ENCODE results near the gene GLDC.
"Not testable (repeated sequence)": the region's sequence is repeated elsewhere in the genome, so short reads cannot be mapped to it uniquely, and the experiment has no call there.

Gene GLDC

DNA sequence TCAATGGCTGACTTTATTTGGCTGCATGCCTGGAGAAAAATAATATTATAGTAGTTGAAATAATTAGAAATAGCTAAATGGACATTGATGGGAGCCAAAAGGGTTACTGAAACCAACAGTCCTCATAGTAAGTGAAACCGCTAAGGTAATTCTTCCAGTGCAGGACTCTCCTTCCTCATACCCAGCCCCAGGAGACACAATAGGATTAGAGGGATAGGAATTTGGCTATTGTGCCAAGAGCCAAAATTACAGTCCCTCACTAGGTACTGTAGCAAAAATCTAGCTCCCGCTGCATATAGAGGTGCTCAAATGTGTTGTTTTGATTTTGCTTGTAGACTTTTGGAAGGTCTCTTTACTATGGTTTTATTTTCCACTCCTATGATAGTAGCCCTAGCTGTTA is 20.2 kb downstream of the GLDC start:
- H3K4me1 ChIP-seq (ENCODE audit: control insufficient read depth in 1 of 2, insufficient read depth in 2 of 2, low read length in 2 of 2) = no peaks in the 10 kb centered on the region
- no peaks in the 10 kb centered on the region for H3K36me3 ChIP-seq (ENCODE audit: control insufficient read depth in 1 of 2, insufficient read depth in 2 of 2, low read length in 2 of 2)
- no peak overlapping the region for H3K9ac ChIP-seq (ENCODE audit: low read depth in 1 of 2, low read length in 2 of 2)
- H3K27me3 ChIP-seq (ENCODE audit: control insufficient read depth in 1 of 2, insufficient read depth in 2 of 2, low read length in 2 of 2) = no peaks in the 10 kb centered on the region
- no peak overlapping the region for H3K27ac ChIP-seq (ENCODE audit: low read depth, low read length)
- no peaks in the 10 kb centered on the region for H3K9me3 ChIP-seq (ENCODE audit: control insufficient read depth in 1 of 2, low read length in 2 of 2)
- H3K4me3 ChIP-seq (ENCODE audit: low read depth in 1 of 2, low read length in 2 of 2) = no peak overlapping the region

DNA sequence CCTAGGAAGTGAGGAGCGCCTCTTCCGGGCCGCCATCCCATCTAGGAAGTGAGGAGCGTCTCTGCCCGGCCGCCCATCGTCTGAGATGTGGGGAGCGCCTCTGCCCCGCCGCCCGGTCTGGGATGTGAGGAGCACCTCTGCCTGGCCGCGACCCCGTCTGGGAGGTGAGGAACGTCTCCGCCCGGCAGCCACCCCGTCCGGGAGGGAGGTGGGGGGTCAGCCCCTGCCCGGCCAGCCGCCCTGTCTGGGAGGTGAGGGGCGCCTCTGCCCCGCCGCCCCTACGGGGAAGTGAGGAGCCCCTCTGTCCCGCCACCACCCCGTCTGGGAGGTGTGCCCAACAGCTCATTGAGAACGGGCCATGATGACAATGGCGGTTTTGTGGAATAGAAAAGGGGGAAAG is 22.7 kb downstream of the GLDC start:
- not testable (repeated sequence) for H3K27me3 ChIP-seq (ENCODE audit: control insufficient read depth in 1 of 2, insufficient read depth in 2 of 2, low read length in 2 of 2); H3K4me3 ChIP-seq (ENCODE audit: low read depth in 1 of 2, low read length in 2 of 2); H3K4me1 ChIP-seq (ENCODE audit: control insufficient read depth in 1 of 2, insufficient read depth in 2 of 2, low read length in 2 of 2); H3K27ac ChIP-seq (ENCODE audit: low read depth, low read length); H3K36me3 ChIP-seq (ENCODE audit: control insufficient read depth in 1 of 2, insufficient read depth in 2 of 2, low read length in 2 of 2); H3K9me3 ChIP-seq (ENCODE audit: control insufficient read depth in 1 of 2, low read length in 2 of 2); H3K9ac ChIP-seq (ENCODE audit: low read depth in 1 of 2, low read length in 2 of 2)

DNA sequence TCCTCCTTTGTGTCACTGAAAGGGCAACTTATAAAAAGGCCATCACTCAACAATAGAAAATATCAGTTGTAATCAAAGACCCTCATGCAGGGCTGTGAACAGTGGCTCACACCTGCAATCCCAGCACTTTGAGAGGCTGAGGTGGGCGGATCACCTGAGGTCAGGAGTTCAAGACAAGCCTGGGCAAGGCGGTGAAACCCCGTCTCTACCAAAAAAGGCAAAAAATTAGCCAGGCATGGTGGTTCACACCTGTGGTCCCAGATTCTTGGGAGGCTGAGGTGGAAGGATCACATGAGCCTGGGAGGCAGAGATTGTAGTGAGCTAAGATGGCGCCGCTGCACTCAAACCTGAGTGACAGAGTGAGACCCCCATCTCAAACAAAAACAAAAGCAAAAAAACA is 24.7 kb downstream of the GLDC start:
- no peak overlapping the region for H3K4me3 ChIP-seq (ENCODE audit: low read depth in 1 of 2, low read length in 2 of 2)
- H3K27ac ChIP-seq (ENCODE audit: low read depth, low read length) = no peak overlapping the region
- no peaks in the 10 kb centered on the region for H3K9me3 ChIP-seq (ENCODE audit: control insufficient read depth in 1 of 2, low read length in 2 of 2)
- no peaks in the 10 kb centered on the region for H3K27me3 ChIP-seq (ENCODE audit: control insufficient read depth in 1 of 2, insufficient read depth in 2 of 2, low read length in 2 of 2)
- no peak overlapping the region for H3K9ac ChIP-seq (ENCODE audit: low read depth in 1 of 2, low read length in 2 of 2)
- no peaks in the 10 kb centered on the region for H3K36me3 ChIP-seq (ENCODE audit: control insufficient read depth in 1 of 2, insufficient read depth in 2 of 2, low read length in 2 of 2)
- H3K4me1 ChIP-seq (ENCODE audit: control insufficient read depth in 1 of 2, insufficient read depth in 2 of 2, low read length in 2 of 2) = no peaks in the 10 kb centered on the region

DNA sequence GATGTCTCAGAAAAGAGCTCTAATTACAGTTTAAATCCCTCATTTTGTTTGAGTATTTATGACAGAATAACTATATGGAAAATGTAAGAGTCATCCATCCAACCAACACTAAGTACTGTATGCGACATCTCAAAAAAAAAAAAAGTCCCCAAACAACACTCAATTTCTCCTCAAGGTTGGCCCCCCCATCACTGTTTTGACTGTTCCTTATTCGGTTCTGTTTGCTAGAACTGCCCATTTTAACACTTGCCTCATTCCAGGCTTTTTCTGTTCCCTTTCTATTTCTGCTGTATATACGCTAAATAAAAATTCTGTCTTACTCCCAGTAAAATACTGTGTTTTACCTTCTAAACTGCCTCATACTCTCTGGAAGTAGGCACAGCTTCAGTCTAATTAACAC is 25.2 kb downstream of the GLDC start:
- H3K9ac ChIP-seq (ENCODE audit: low read depth in 1 of 2, low read length in 2 of 2) = no peak overlapping the region
- no peaks in the 10 kb centered on the region for H3K27me3 ChIP-seq (ENCODE audit: control insufficient read depth in 1 of 2, insufficient read depth in 2 of 2, low read length in 2 of 2)
- H3K9me3 ChIP-seq (ENCODE audit: control insufficient read depth in 1 of 2, low read length in 2 of 2) = no peaks in the 10 kb centered on the region
- no peak overlapping the region for H3K4me3 ChIP-seq (ENCODE audit: low read depth in 1 of 2, low read length in 2 of 2)
- H3K4me1 ChIP-seq (ENCODE audit: control insufficient read depth in 1 of 2, insufficient read depth in 2 of 2, low read length in 2 of 2) = no peaks in the 10 kb centered on the region
- H3K27ac ChIP-seq (ENCODE audit: low read depth, low read length) = no peak overlapping the region
- H3K36me3 ChIP-seq (ENCODE audit: control insufficient read depth in 1 of 2, insufficient read depth in 2 of 2, low read length in 2 of 2) = no peaks in the 10 kb centered on the region

DNA sequence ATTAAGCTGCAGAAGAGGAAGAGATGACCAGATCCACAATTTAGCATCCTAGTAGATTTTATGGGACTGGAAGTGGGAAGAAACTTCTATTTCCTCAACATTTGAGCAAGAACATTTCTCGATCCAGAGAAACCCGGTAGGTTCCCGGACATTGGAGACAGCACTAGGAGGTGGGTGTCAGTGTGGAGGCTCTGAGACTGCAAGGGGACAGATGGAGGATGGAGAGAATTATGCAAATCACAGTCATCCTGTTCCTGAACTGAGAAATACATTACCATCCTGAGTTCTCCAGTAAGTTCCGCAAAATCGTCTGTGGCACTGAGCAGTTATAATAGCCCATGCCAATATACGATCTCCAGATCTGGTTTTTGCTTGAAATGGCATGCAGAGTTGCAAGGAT is 25.6 kb downstream of the GLDC start:
- Histone ChIP-seq H3K9me3 (ENCODE audit: control insufficient read depth in 1 of 2, low read length in 2 of 2) (no peaks in the 10 kb centered on the region), H3K36me3 (ENCODE audit: control insufficient read depth in 1 of 2, insufficient read depth in 2 of 2, low read length in 2 of 2) (no peaks in the 10 kb centered on the region), H3K4me1 (ENCODE audit: control insufficient read depth in 1 of 2, insufficient read depth in 2 of 2, low read length in 2 of 2) (no peaks in the 10 kb centered on the region), H3K9ac (ENCODE audit: low read depth in 1 of 2, low read length in 2 of 2) (no peak overlapping the region), H3K27me3 (ENCODE audit: control insufficient read depth in 1 of 2, insufficient read depth in 2 of 2, low read length in 2 of 2) (no peaks in the 10 kb centered on the region), H3K27ac (ENCODE audit: low read depth, low read length) (no peak overlapping the region), H3K4me3 (ENCODE audit: low read depth in 1 of 2, low read length in 2 of 2) (no peak overlapping the region)

DNA sequence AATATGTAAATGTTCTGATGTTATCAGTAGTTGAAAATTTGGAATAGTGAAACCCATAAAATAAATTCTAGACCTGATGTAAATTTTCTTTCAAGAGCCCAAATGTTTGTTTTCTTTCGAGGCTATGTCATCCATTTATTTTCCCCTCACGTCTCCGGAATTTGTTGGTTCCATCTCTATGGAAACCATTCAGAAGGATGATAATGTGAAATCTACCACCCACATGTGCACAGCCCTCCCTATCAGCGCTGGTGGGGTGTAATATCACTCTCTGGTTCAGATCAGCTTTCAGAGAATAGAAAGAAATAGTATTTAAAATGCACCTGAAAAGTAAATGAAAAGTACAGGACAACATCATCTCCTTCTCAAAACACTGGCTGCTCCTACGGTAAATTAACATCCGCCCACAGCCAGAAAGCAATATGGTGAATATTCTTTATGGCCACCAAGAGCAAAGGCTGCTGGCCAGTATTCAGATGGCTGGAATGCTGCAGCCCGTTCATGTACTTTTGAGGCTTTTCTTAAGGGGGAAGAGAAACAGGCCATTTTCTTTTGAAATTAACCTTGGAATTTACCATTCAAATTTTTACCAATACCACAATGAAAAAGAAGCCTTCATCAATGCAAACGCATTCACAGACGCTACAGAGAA is 28.5 kb downstream of the GLDC start:
- Histone ChIP-seq H3K4me1 (ENCODE audit: control insufficient read depth in 1 of 2, insufficient read depth in 2 of 2, low read length in 2 of 2) (no peaks in the 10 kb centered on the region), H3K4me3 (ENCODE audit: low read depth in 1 of 2, low read length in 2 of 2) (no peak overlapping the region), H3K27me3 (ENCODE audit: control insufficient read depth in 1 of 2, insufficient read depth in 2 of 2, low read length in 2 of 2) (no peaks in the 10 kb centered on the region), H3K36me3 (ENCODE audit: control insufficient read depth in 1 of 2, insufficient read depth in 2 of 2, low read length in 2 of 2) (no peaks in the 10 kb centered on the region), H3K9me3 (ENCODE audit: control insufficient read depth in 1 of 2, low read length in 2 of 2) (no peaks in the 10 kb centered on the region), H3K9ac (ENCODE audit: low read depth in 1 of 2, low read length in 2 of 2) (no peak overlapping the region), H3K27ac (ENCODE audit: low read depth, low read length) (no peak overlapping the region)

DNA sequence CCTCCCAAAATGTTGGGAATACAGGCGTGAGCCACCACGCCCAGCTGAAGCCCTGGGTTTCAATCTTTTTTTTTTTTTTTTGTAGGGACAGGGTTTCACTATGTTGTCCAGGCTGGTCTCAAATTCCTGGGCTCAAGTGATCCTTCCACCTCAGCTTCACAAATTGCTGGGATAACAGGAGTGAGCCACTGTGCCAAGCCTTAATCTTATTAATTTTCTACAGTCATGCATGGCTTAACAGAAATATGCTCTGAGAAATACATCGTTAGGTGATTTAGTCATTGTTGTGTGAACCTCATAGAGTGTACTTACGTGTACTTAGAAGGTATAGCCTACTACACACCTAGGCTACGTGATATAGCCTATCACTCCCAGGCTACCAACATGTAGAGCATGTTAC is 31.0 kb downstream of the GLDC start:
- H3K36me3 ChIP-seq (ENCODE audit: control insufficient read depth in 1 of 2, insufficient read depth in 2 of 2, low read length in 2 of 2) = no peaks in the 10 kb centered on the region
- H3K27me3 ChIP-seq (ENCODE audit: control insufficient read depth in 1 of 2, insufficient read depth in 2 of 2, low read length in 2 of 2) = no peaks in the 10 kb centered on the region
- no peak overlapping the region for H3K27ac ChIP-seq (ENCODE audit: low read depth, low read length)
- H3K9me3 ChIP-seq (ENCODE audit: control insufficient read depth in 1 of 2, low read length in 2 of 2) = no peaks in the 10 kb centered on the region
- H3K4me3 ChIP-seq (ENCODE audit: low read depth in 1 of 2, low read length in 2 of 2) = no peak overlapping the region
- no peak overlapping the region for H3K9ac ChIP-seq (ENCODE audit: low read depth in 1 of 2, low read length in 2 of 2)
- H3K4me1 ChIP-seq (ENCODE audit: control insufficient read depth in 1 of 2, insufficient read depth in 2 of 2, low read length in 2 of 2) = no peaks in the 10 kb centered on the region

DNA sequence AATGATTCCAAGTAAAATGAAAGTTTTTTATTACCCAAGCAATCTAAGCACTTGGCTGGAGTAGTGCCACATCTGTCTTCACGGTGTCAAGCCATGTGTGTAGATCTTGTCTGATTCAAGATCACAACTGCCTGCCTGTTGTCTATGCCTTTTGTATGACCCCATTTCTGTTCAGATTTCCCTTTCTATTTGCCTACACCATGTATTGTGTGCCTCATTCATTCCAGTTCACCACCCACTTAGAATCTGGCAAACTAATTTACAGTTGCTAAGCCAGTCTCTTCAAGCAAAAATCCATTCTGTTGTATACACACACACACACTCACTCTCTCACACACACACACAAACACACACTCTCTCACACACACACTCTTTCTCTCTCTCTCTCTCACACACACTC is 33.7 kb downstream of the GLDC start:
- Histone ChIP-seq H3K27ac (ENCODE audit: low read depth, low read length) (no peak overlapping the region), H3K36me3 (ENCODE audit: control insufficient read depth in 1 of 2, insufficient read depth in 2 of 2, low read length in 2 of 2) (no peaks in the 10 kb centered on the region), H3K4me3 (ENCODE audit: low read depth in 1 of 2, low read length in 2 of 2) (no peak overlapping the region), H3K9ac (ENCODE audit: low read depth in 1 of 2, low read length in 2 of 2) (no peak overlapping the region), H3K9me3 (ENCODE audit: control insufficient read depth in 1 of 2, low read length in 2 of 2) (no peaks in the 10 kb centered on the region), H3K27me3 (ENCODE audit: control insufficient read depth in 1 of 2, insufficient read depth in 2 of 2, low read length in 2 of 2) (no peaks in the 10 kb centered on the region), H3K4me1 (ENCODE audit: control insufficient read depth in 1 of 2, insufficient read depth in 2 of 2, low read length in 2 of 2) (no peaks in the 10 kb centered on the region)

DNA sequence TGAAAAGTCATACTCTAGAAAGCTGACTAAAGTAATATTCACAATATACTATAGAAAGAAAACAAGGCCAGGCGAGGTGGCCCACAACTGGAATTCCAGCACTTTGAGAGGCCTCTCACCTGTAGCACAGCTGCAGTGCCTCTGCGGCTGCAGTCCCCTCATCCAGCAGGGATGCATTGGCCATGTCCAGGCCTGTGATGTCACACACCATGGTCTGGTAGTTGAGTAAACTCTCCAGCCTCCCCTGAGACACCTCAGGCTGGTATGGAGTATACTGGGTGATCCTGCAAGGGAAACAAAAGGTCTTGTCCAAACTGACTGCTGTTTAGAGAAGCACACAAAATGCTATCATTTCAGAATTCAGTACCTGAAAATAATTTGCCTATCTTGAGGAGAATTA is 35.5 kb downstream of the GLDC start:
- H3K9me3 ChIP-seq (ENCODE audit: control insufficient read depth in 1 of 2, low read length in 2 of 2) = no peaks in the 10 kb centered on the region
- no peaks in the 10 kb centered on the region for H3K4me1 ChIP-seq (ENCODE audit: control insufficient read depth in 1 of 2, insufficient read depth in 2 of 2, low read length in 2 of 2)
- no peak overlapping the region for H3K4me3 ChIP-seq (ENCODE audit: low read depth in 1 of 2, low read length in 2 of 2)
- no peak overlapping the region for H3K9ac ChIP-seq (ENCODE audit: low read depth in 1 of 2, low read length in 2 of 2)
- no peak overlapping the region for H3K27ac ChIP-seq (ENCODE audit: low read depth, low read length)
- H3K27me3 ChIP-seq (ENCODE audit: control insufficient read depth in 1 of 2, insufficient read depth in 2 of 2, low read length in 2 of 2) = no peaks in the 10 kb centered on the region
- H3K36me3 ChIP-seq (ENCODE audit: control insufficient read depth in 1 of 2, insufficient read depth in 2 of 2, low read length in 2 of 2) = no peaks in the 10 kb centered on the region

DNA sequence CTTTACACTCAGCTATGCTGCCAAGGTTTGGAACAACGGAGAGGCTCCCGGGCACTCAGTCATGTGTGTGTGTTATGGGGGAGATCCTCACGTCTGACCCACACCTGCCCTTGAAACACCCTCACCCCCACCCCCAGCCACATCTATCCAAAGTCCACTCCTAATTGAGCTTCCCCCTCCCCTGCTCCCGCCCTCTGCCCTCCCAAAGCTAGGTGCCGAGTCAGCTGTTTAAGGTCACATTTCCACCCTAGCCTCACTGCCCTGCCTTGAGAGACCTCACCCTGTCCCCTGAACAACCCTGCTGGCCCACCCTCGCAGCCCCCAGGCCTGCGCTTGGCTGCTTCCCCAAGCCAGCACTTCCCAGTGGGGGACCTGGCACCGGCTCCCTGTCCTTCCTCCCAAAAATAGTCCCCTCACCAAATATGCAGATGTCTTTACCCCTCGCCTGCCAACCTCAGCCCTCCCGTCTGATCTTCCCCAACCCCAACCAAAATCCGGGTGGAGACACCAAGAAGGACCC is 36.0 kb downstream of the GLDC start:
- no peak overlapping the region for H3K9ac ChIP-seq (ENCODE audit: low read depth in 1 of 2, low read length in 2 of 2)
- no peaks in the 10 kb centered on the region for H3K4me1 ChIP-seq (ENCODE audit: control insufficient read depth in 1 of 2, insufficient read depth in 2 of 2, low read length in 2 of 2)
- H3K36me3 ChIP-seq (ENCODE audit: control insufficient read depth in 1 of 2, insufficient read depth in 2 of 2, low read length in 2 of 2) = no peaks in the 10 kb centered on the region
- no peaks in the 10 kb centered on the region for H3K27me3 ChIP-seq (ENCODE audit: control insufficient read depth in 1 of 2, insufficient read depth in 2 of 2, low read length in 2 of 2)
- H3K9me3 ChIP-seq (ENCODE audit: control insufficient read depth in 1 of 2, low read length in 2 of 2) = no peaks in the 10 kb centered on the region
- no peak overlapping the region for H3K4me3 ChIP-seq (ENCODE audit: low read depth in 1 of 2, low read length in 2 of 2)
- no peak overlapping the region for H3K27ac ChIP-seq (ENCODE audit: low read depth, low read length)

DNA sequence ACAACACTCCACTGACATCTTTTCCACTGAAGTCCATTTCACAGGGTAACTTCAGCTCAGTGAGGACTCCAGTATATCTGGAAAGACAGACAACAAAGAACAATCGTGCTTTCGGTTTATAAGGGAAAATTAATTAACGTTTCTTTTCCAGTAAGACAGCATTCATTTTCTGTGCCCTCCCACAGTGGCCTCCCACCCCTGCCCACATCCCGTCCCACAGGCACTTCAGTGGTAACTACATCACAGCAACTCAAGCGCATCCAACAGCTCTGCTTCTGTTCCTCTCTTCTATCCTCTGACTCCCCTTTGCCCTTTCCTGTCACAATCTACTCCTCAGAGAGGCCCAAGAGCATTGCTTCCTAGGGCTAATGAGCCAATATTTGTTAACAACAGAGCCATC is 40.3 kb downstream of the GLDC start:
- no peaks in the 10 kb centered on the region for H3K4me1 ChIP-seq (ENCODE audit: control insufficient read depth in 1 of 2, insufficient read depth in 2 of 2, low read length in 2 of 2)
- H3K36me3 ChIP-seq (ENCODE audit: control insufficient read depth in 1 of 2, insufficient read depth in 2 of 2, low read length in 2 of 2) = no peaks in the 10 kb centered on the region
- H3K4me3 ChIP-seq (ENCODE audit: low read depth in 1 of 2, low read length in 2 of 2) = no peak overlapping the region
- no peaks in the 10 kb centered on the region for H3K9me3 ChIP-seq (ENCODE audit: control insufficient read depth in 1 of 2, low read length in 2 of 2)
- H3K27me3 ChIP-seq (ENCODE audit: control insufficient read depth in 1 of 2, insufficient read depth in 2 of 2, low read length in 2 of 2) = no peaks in the 10 kb centered on the region
- no peak overlapping the region for H3K9ac ChIP-seq (ENCODE audit: low read depth in 1 of 2, low read length in 2 of 2)
- no peak overlapping the region for H3K27ac ChIP-seq (ENCODE audit: low read depth, low read length)
